HepG2 (cell line): ENCODE data around the gene NUAK1. TPM values are rescaled to one million over a fixed set of nuclear protein-coding genes. Genes with fewer than 3 reads are reported as not detected.

Experiments
- ARID2 ChIP-seq: sonication (generic); formaldehyde crosslinking; IDR thresholded peaks from 2 replicates; pipeline ENCODE4 v1.8.1; 2022; ENCODE audit warnings: mild to moderate bottlenecking, missing genetic modification reagents, borderline replicate concordance
- ASH2L ChIP-seq: fragments of 300-600, 200-600 bp; sonication (generic); IDR thresholded peaks from 2 replicates; pipeline ENCODE4 v1.7.0; 2017; ENCODE audit warnings: low read depth, mild to moderate bottlenecking, moderate library complexity, mixed read lengths, low read length; ENCODE audit not compliant: insufficient read length
- FOXO1 ChIP-seq: sonication (generic); formaldehyde crosslinking; IDR thresholded peaks from 2 replicates; pipeline ENCODE4 v1.4.0; 2020; ENCODE audit warnings: missing genetic modification reagents
- HDAC2 ChIP-seq: sonication (generic); formaldehyde crosslinking; IDR thresholded peaks from 2 replicates; pipeline ENCODE4 v1.4.0; 2020; ENCODE audit warnings: missing genetic modification reagents
- MTA1 ChIP-seq: sonication (generic); formaldehyde crosslinking; IDR thresholded peaks from 2 replicates; pipeline ENCODE4 v1.4.0; 2020; ENCODE audit warnings: missing genetic modification reagents, mild to moderate bottlenecking, borderline replicate concordance
- MTF1 ChIP-seq: sonication (generic); formaldehyde crosslinking; IDR thresholded peaks from 2 replicates; pipeline ENCODE4 v1.5.0; 2020; ENCODE audit warnings: missing genetic modification reagents
- RFX3 ChIP-seq: IDR thresholded peaks from 2 replicates; pipeline ENCODE4 v1.6.1; 2016; ENCODE audit warnings: missing biosample characterization, missing genetic modification reagents
- YY1 ChIP-seq: IDR thresholded peaks from 2 replicates; pipeline ENCODE4 v1.6.1; 2011; ENCODE audit warnings: low read length, low read depth, moderate library complexity, mild to moderate bottlenecking; ENCODE audit not compliant: insufficient read depth, insufficient replicate concordance
- ZBTB8A ChIP-seq: sonication (generic); formaldehyde crosslinking; IDR thresholded peaks from 2 replicates; pipeline ENCODE4 v1.4.0; 2020; ENCODE audit warnings: mild to moderate bottlenecking, low read depth, missing genetic modification reagents, borderline replicate concordance
- ZNF121 ChIP-seq: sonication (generic); formaldehyde crosslinking; IDR thresholded peaks from 2 replicates; pipeline ENCODE4 v1.5.0; 2020; ENCODE audit warnings: mild to moderate bottlenecking, missing genetic modification reagents
- ZNF256 ChIP-seq: sonication (generic); formaldehyde crosslinking; conservative IDR thresholded peaks from 2 replicates; pipeline ENCODE4 v1.4.0; 2020; ENCODE audit warnings: missing genetic modification reagents
- ZNF768 ChIP-seq: sonication (generic); formaldehyde crosslinking; IDR thresholded peaks from 2 replicates; pipeline ENCODE4 v1.4.0; 2020; ENCODE audit warnings: missing genetic modification reagents
- ZNF790 ChIP-seq: sonication (generic); formaldehyde crosslinking; IDR thresholded peaks from 2 replicates; pipeline ENCODE4 v1.8.0; 2022; ENCODE audit warnings: missing genetic modification reagents, mild to moderate bottlenecking, borderline replicate concordance
- polyA plus RNA-seq, 8 experiments: library from polyadenylated mRNA; depleted of rRNA in 3 of 8; stranded (reverse) in 7 of 8; unstranded in 1 of 8; fragments of >200 nt; fragmentation: Illumina TruSeq in 4 of 8; extraction: Trizol in 4 of 8; gene quantifications; 2 replicates each; pipeline versions ENCODE4 v1.2.1 to v1.2.3, GENCODE V29; 2011 to 2016; ENCODE audit warnings: low read depth in 4 of 8, missing spikeins in 1 of 8, mixed read lengths in 1 of 8; ENCODE audit not compliant: insufficient read depth in 1 of 8
- total RNA-seq, 5 experiments: library from RNA; depleted of rRNA; stranded (reverse); fragments of >200 nt; fragmentation: Illumina TruSeq; extraction: Trizol; gene quantifications; 2 replicates each; pipeline ENCODE4 v1.2.3, GENCODE V29; 2016; ENCODE audit warnings: low read depth in 1 of 5
- TF ChIP-seq, protein P1 (sequence below): sonication (generic); formaldehyde crosslinking; IDR thresholded peaks from 2 replicates; pipeline ENCODE4 v1.4.0; 2020; ENCODE audit warnings: mild to moderate bottlenecking, missing genetic modification reagents, borderline replicate concordance
- TF ChIP-seq, protein P2 (sequence below): sonication (generic); formaldehyde crosslinking; IDR thresholded peaks from 2 replicates; pipeline ENCODE4 v1.4.0; 2020; ENCODE audit warnings: missing genetic modification reagents
- TF ChIP-seq, protein P3 (sequence below): sonication (generic); formaldehyde crosslinking; IDR thresholded peaks from 2 replicates; pipeline ENCODE4 v1.8.0; 2022; ENCODE audit warnings: missing genetic modification reagents, mild to moderate bottlenecking, inconsistent platforms, borderline replicate concordance
- TF ChIP-seq, protein P4 (sequence below): IDR thresholded peaks from 2 replicates; pipeline ENCODE4 v1.6.1; 2018; ENCODE audit warnings: missing genetic modification reagents, mild to moderate bottlenecking, missing compliant biosample characterization

Gene NUAK1
- total and polyA plus RNA-seq, 2 of the 13 experiments (the other 11 are each of a cell fraction or from before 2014, with no cell fraction given), result 1.7 to 1.9 TPM

DNA sequence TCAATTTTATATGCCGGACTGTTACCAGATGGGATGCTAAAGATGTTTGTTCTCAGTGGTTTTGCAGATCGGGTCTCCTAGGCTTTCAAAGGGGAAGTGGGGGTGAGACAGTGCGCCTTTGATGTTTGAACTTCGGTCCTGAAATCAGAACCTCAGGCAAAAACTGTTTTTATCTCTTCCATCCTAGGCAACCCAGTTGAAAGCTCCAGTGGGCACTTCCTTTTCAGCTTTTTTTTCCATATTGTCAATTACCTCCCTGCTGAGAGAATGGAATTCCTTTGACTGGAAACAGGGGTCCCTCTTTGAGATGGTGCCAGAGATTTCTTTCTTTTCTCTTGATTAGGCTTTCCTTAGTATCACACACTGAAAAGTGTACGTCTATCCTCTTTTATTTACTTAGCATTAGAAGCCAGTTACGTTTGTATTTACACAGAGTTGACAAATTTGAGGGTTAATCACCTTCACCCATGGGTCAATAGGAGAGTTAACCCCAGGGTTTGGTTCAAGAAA lies 40.0 kb downstream of the NUAK1 start (continued):
- TF ChIP-seq, protein P1, sequence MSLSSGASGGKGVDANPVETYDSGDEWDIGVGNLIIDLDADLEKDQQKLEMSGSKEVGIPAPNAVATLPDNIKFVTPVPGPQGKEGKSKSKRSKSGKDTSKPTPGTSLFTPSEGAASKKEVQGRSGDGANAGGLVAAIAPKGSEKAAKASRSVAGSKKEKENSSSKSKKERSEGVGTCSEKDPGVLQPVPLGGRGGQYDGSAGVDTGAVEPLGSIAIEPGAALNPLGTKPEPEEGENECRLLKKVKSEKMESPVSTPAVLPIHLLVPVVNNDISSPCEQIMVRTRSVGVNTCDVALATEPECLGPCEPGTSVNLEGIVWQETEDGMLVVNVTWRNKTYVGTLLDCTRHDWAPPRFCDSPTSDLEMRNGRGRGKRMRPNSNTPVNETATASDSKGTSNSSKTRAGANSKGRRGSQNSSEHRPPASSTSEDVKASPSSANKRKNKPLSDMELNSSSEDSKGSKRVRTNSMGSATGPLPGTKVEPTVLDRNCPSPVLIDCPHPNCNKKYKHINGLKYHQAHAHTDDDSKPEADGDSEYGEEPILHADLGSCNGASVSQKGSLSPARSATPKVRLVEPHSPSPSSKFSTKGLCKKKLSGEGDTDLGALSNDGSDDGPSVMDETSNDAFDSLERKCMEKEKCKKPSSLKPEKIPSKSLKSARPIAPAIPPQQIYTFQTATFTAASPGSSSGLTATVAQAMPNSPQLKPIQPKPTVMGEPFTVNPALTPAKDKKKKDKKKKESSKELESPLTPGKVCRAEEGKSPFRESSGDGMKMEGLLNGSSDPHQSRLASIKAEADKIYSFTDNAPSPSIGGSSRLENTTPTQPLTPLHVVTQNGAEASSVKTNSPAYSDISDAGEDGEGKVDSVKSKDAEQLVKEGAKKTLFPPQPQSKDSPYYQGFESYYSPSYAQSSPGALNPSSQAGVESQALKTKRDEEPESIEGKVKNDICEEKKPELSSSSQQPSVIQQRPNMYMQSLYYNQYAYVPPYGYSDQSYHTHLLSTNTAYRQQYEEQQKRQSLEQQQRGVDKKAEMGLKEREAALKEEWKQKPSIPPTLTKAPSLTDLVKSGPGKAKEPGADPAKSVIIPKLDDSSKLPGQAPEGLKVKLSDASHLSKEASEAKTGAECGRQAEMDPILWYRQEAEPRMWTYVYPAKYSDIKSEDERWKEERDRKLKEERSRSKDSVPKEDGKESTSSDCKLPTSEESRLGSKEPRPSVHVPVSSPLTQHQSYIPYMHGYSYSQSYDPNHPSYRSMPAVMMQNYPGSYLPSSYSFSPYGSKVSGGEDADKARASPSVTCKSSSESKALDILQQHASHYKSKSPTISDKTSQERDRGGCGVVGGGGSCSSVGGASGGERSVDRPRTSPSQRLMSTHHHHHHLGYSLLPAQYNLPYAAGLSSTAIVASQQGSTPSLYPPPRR, result peak; percentile 76
- TF ChIP-seq ZNF768 (CRISPR knock-in tag) (no peak), ZNF121 (CRISPR knock-in tag) (no peak), MTF1 (CRISPR knock-in tag) (no peak), FOXO1 (CRISPR knock-in tag) (0 out of 2 replicates have a peak, but pooled peaks have one; percentile 12), ASH2L (peak; percentile 95), HDAC2 (CRISPR knock-in tag) (peak; percentile 67; the same call in 1 of the 2 replicates), ZNF790 (no peak), ZBTB8A (CRISPR knock-in tag) (no peak), ZNF256 (CRISPR knock-in tag) (no peak), YY1 (no peak), ARID2 (CRISPR knock-in tag) (no peak), MTA1 (CRISPR knock-in tag) (no peak), RFX3 (CRISPR knock-in tag) (no peak)
- TF ChIP-seq, protein P2, sequence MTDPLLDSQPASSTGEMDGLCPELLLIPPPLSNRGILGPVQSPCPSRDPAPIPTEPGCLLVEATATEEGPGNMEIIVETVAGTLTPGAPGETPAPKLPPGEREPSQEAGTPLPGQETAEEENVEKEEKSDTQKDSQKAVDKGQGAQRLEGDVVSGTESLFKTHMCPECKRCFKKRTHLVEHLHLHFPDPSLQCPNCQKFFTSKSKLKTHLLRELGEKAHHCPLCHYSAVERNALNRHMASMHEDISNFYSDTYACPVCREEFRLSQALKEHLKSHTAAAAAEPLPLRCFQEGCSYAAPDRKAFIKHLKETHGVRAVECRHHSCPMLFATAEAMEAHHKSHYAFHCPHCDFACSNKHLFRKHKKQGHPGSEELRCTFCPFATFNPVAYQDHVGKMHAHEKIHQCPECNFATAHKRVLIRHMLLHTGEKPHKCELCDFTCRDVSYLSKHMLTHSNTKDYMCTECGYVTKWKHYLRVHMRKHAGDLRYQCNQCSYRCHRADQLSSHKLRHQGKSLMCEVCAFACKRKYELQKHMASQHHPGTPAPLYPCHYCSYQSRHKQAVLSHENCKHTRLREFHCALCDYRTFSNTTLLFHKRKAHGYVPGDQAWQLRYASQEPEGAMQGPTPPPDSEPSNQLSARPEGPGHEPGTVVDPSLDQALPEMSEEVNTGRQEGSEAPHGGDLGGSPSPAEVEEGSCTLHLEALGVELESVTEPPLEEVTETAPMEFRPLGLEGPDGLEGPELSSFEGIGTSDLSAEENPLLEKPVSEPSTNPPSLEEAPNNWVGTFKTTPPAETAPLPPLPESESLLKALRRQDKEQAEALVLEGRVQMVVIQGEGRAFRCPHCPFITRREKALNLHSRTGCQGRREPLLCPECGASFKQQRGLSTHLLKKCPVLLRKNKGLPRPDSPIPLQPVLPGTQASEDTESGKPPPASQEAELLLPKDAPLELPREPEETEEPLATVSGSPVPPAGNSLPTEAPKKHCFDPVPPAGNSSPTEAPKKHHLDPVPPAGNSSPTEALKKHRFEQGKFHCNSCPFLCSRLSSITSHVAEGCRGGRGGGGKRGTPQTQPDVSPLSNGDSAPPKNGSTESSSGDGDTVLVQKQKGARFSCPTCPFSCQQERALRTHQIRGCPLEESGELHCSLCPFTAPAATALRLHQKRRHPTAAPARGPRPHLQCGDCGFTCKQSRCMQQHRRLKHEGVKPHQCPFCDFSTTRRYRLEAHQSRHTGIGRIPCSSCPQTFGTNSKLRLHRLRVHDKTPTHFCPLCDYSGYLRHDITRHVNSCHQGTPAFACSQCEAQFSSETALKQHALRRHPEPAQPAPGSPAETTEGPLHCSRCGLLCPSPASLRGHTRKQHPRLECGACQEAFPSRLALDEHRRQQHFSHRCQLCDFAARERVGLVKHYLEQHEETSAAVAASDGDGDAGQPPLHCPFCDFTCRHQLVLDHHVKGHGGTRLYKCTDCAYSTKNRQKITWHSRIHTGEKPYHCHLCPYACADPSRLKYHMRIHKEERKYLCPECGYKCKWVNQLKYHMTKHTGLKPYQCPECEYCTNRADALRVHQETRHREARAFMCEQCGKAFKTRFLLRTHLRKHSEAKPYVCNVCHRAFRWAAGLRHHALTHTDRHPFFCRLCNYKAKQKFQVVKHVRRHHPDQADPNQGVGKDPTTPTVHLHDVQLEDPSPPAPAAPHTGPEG (CRISPR knock-in tag), result no peak
- TF ChIP-seq, protein P3, sequence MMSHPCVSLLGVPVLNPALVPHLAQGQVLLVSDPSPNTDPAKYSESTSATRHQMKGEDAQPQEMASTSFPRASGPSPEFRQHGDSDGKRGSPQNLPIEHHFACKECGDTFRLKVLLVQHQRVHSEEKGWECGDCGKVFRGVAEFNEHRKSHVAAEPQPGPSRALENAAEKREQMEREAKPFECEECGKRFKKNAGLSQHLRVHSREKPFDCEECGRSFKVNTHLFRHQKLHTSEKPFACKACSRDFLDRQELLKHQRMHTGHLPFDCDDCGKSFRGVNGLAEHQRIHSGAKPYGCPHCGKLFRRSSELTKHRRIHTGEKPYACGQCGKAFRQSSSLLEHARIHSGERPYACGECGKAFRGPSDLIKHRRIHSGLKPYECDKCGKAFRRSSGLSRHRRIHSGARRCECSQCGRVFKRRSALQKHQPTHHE (CRISPR knock-in tag), result no peak
- TF ChIP-seq, protein P4, sequence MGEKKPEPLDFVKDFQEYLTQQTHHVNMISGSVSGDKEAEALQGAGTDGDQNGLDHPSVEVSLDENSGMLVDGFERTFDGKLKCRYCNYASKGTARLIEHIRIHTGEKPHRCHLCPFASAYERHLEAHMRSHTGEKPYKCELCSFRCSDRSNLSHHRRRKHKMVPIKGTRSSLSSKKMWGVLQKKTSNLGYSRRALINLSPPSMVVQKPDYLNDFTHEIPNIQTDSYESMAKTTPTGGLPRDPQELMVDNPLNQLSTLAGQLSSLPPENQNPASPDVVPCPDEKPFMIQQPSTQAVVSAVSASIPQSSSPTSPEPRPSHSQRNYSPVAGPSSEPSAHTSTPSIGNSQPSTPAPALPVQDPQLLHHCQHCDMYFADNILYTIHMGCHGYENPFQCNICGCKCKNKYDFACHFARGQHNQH (CRISPR knock-in tag), result no peak
